Adrenal gland (tissue), 5 donors: ENCODE data around the gene DTD1.

ENCODE experiments used
- POLR2A ChIP-seq, 2 donors: fragments of 450-650 bp; IDR thresholded peaks; one replicate each; pipeline ENCODE4 v1.6.1; 2017; ENCODE audit warnings: antibody characterized with exemption in 2 of 2, mild to moderate bottlenecking in 2 of 2, moderate library complexity in 1 of 2
- TF ChIP-seq, protein P1 (sequence below), 6 experiments: fragments of 450-650 bp in 4 of 6; fragments of 200-600 bp in 2 of 6; sonication (generic) in 1 of 6; IDR thresholded peaks; 1 replicate in 5 of 6; 2 replicates in 1 of 6; pipeline versions ENCODE4 v1.5.1 to v1.8.0; 2016 to 2021; ENCODE audit warnings: antibody characterized with exemption in 6 of 6, mild to moderate bottlenecking in 2 of 6, moderate library complexity in 1 of 6
- donor health status: DM: no; HTN: no; CAD: no.

DNA sequence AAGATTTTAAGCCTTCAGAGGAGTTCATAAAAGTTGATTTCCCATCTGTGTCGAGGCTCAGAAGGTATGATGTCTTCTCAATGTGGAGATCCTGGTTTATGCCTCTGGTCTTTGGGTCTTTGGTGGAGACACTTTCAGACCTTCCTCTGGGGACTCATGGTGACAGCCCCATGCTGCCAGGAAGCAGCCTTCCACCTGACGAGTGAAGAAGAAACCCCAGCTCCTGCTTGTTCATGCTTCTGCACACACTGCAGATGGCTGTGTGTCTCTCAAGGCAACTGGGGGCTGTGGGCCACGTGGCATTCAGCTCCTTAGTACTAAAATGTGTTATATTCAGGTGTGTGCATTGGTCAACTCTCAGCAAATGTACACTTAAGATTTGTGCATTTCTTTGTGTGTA, 220.9 kb downstream of the DTD1 start:
- TF ChIP-seq, protein P1, sequence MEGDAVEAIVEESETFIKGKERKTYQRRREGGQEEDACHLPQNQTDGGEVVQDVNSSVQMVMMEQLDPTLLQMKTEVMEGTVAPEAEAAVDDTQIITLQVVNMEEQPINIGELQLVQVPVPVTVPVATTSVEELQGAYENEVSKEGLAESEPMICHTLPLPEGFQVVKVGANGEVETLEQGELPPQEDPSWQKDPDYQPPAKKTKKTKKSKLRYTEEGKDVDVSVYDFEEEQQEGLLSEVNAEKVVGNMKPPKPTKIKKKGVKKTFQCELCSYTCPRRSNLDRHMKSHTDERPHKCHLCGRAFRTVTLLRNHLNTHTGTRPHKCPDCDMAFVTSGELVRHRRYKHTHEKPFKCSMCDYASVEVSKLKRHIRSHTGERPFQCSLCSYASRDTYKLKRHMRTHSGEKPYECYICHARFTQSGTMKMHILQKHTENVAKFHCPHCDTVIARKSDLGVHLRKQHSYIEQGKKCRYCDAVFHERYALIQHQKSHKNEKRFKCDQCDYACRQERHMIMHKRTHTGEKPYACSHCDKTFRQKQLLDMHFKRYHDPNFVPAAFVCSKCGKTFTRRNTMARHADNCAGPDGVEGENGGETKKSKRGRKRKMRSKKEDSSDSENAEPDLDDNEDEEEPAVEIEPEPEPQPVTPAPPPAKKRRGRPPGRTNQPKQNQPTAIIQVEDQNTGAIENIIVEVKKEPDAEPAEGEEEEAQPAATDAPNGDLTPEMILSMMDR (IDR thresholded peaks at IDR 0.05) = no peak
- no peak for TF ChIP-seq POLR2A (IDR thresholded peaks at IDR 0.05)
